GM21717 (cell line): ENCODE results near the gene DAND5.

Source experiments
- ATAC-seq: cut with Tn5 transposase; IDR thresholded peaks from one replicate; pipeline ENCODE4 v1.9.1; 2021; ENCODE audit warnings: mild to moderate bottlenecking, moderate library complexity; ENCODE audit not compliant: unreplicated experiment

The DAND5 gene

GRCh38 chr19:13007292-13008045, 38.1 kb downstream of the DAND5 start:
- ATAC-seq = no peak

- no peak for ATAC-seq
Measured at GRCh38 chr19:13008926-13009787, 39.8 kb downstream of the DAND5 start.

GRCh38 chr19:13010038-13010991, 40.9 kb downstream of the DAND5 start:
- no peak for ATAC-seq

GRCh38 chr19:13010992-13011652, 41.7 kb downstream of the DAND5 start:
- ATAC-seq = no peak

GRCh38 chr19:13011653-13012389, 42.4 kb downstream of the DAND5 start:
- no peak for ATAC-seq

GRCh38 chr19:13012390-13012689, 43.0 kb downstream of the DAND5 start:
- ATAC-seq = no peak

GRCh38 chr19:13012690-13013608, 43.6 kb downstream of the DAND5 start:
- ATAC-seq = no peak

GRCh38 chr19:13013649-13014048, 44.3 kb downstream of the DAND5 start:
- ATAC-seq = no peak

GRCh38 chr19:13014101-13014920, 44.9 kb downstream of the DAND5 start:
- ATAC-seq = no peak

GRCh38 chr19:13014921-13015280, 45.5 kb downstream of the DAND5 start:
- no peak for ATAC-seq

GRCh38 chr19:13015361-13016223, 46.2 kb downstream of the DAND5 start:
- no peak for ATAC-seq

- ATAC-seq = no peak
Measured at GRCh38 chr19:13016245-13016627, 46.9 kb downstream of the DAND5 start.

GRCh38 chr19:13016628-13017305, 47.4 kb downstream of the DAND5 start:
- ATAC-seq = no peak

- ATAC-seq = no peak
Measured at GRCh38 chr19:13017306-13018034, 48.1 kb downstream of the DAND5 start.

- ATAC-seq = no peak
Measured at GRCh38 chr19:13018035-13018914, 48.9 kb downstream of the DAND5 start.
